Small intestine (tissue), 7 donors: ENCODE measurements around the gene PELI2. TPM values are rescaled to one million over a fixed set of nuclear protein-coding genes. Genes with fewer than 3 reads are reported as not detected.

ENCODE experiments used
- DNase-seq, 2 donors: peaks; one replicate each; pipeline versions ENCODE4 v3.0.0 to v3.0.0-alpha.2; 2013
- FAIRE-seq: peaks from 2 replicates; lab custom pipeline; 2012; peaks lifted over from hg19 to GRCh38; lab: Jason Lieb, UNC
- H3K27ac ChIP-seq, 3 donors: one replicate each; pipeline ENCODE4 v1.5.1; 2013; ENCODE audit warnings: low read length in 2 of 3, mild to moderate bottlenecking in 2 of 3, control low read depth in 1 of 3, inconsistent platforms in 1 of 3, low read depth in 1 of 3, moderate library complexity in 1 of 3
- H3K27me3 ChIP-seq, 3 donors: one replicate each; pipeline ENCODE4 v1.6.1; 2013; ENCODE audit warnings: low read length in 3 of 3, inconsistent platforms in 1 of 3; ENCODE audit not compliant: control insufficient read depth in 3 of 3, insufficient read depth in 3 of 3
- H3K36me3 ChIP-seq, 3 donors: one replicate each; pipeline ENCODE4 v1.6.1; 2013; ENCODE audit warnings: low read length in 3 of 3, inconsistent platforms in 1 of 3, low read depth in 1 of 3, mild to moderate bottlenecking in 1 of 3, moderate library complexity in 1 of 3; ENCODE audit not compliant: control insufficient read depth in 3 of 3, insufficient read depth in 2 of 3
- H3K4me1 ChIP-seq, 3 donors: one replicate each; pipeline ENCODE4 v1.6.1; 2013; ENCODE audit warnings: low read length in 2 of 3, inconsistent platforms in 1 of 3, low read depth in 1 of 3, mild to moderate bottlenecking in 1 of 3, moderate library complexity in 1 of 3; ENCODE audit not compliant: control insufficient read depth in 3 of 3, insufficient read depth in 2 of 3
- H3K4me3 ChIP-seq, 3 donors: one replicate each; pipeline ENCODE4 v1.5.1; 2013; ENCODE audit warnings: low read length in 3 of 3, control low read depth in 1 of 3, inconsistent platforms in 1 of 3, low read depth in 1 of 3, mild to moderate bottlenecking in 1 of 3, moderate library complexity in 1 of 3
- H3K9me3 ChIP-seq, 2 donors: one replicate each; pipeline ENCODE4 v1.6.1; 2013; ENCODE audit warnings: low read depth in 1 of 2, low read length in 1 of 2; ENCODE audit not compliant: control insufficient read depth in 2 of 2, insufficient read depth in 1 of 2
- WGBS, 3 donors: extraction: QIAGEN DNeasy Blood & Tissue Kit; methylation state at CpG; one replicate each; pipeline ENCODE4 v1.1.7; 2013; 5-methylcytosine and 5-hydroxymethylcytosine counted together
- polyA plus RNA-seq, 4 donors: library from polyadenylated mRNA; stranded (reverse) in 3 of 4; unstranded in 1 of 4; fragments of 200-250 nt in 3 of 4; fragments of 120-200 nt in 1 of 4; gene quantifications; one replicate each; pipeline versions ENCODE4 v1.2.1 to v1.2.3, GENCODE V29; 2013
- donor health status: healthy with polysubstance abuse.
- donor health status: control.
- donor health status: control.
- donor health status: Bipolar disorder and iron deficiency.
- donor health status: healthy.

The PELI2 gene
- polyA plus RNA-seq, 4 donors, result 4.4 to 19.5 (median 8.9) TPM

DNA sequence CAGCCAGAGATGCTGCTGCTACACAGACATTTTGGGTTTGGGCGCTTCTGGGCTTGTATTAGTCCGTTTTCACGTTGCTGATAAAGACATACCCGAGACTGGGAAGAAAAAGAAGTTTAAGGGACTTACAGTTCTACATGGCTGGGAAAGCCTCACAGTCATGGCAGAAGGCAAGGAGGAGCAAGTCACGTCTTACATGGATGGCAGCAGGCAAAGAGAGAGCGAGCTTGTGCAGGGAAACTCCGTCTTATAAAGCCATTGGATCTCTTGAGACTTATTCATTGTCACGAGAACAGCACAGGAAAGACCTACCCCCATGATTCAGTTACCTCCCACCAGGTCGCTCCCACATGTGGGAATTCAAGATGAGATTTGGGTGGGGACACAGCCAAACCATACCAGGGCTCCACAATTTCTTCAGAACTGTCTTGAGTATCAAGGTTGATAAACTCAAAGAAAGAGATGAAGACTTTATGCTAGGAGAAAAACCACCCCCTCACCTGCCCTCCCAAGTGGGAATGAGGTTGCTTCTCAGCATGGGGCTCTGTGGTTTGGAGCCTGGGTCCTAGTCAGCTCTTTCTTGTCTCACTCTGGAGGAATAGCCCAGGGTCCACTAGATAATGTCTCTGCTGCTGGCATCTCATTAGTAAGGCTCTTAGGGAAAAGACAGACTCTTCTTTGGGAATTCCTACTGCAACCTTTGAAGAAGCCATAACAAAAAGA is 200.3 kb downstream of the PELI2 start:
- H3K4me3 ChIP-seq, result no peak overlapping the region
- H3K4me1 ChIP-seq, result no peaks in the 10 kb centered on the region
- FAIRE-seq (no peak), DNase-seq (no peak)
- no peaks in the 10 kb centered on the region for H3K27me3 ChIP-seq
- no peak overlapping the region for H3K27ac ChIP-seq
- H3K9me3 ChIP-seq, result no peaks in the 10 kb centered on the region
- 86 to 93% (median 93%) methylated on average over 9 of the region's 9 CpGs for WGBS, 3 donors
- no peaks in the 10 kb centered on the region for H3K36me3 ChIP-seq

DNA sequence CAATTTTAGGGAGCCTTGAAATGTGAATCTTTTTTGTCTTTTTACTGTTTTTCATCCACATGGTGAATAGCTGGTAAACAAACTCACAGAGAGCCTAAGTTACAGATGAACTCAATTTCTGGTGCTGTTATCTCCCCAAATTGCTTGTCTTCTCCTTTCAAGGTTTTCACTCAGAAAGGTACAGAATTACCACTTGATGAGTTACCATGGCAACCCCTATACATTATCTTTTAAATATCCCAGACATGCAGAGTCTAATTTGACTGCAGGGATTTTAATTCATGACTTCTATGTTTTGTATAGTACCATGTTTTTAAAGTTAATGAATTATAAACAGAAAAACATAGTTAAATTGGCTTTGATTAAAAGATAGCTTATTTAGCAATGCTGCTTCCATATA is 203.7 kb downstream of the PELI2 start:
- peaks cover 0 to 3% (median 0%) of the 10 kb centered on the region in 3 donors for H3K36me3 ChIP-seq
- H3K27me3 ChIP-seq, result no peaks in the 10 kb centered on the region
- H3K4me3 ChIP-seq, result no peak overlapping the region
- DNase-seq, result no peak
- H3K4me1 ChIP-seq, result peaks cover 0 to 3% (median 0%) of the 10 kb centered on the region in 3 donors
- no peak for FAIRE-seq
- no peak overlapping the region for H3K27ac ChIP-seq
- peaks cover 0 to 3% of the 10 kb centered on the region in 2 donors for H3K9me3 ChIP-seq

DNA sequence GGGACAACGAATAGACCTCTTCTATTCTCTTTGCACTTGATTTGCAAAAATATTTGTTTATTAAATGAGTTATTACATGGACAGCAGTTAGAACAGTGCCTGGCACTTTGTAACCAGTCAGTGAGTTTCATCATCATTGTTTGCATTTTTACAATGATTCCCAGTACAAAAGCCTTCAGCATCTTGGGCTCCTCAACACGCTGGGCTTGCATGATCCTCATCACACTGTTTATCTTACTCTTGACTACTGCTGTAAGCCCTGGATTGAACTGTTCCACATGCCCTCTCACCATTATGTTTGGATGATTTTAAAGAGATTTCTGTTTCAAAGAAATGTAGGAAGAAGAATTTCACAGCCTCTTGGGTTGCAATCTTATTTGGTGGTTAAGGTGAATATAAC is 204.3 kb downstream of the PELI2 start:
- peaks cover 0 to 4% of the 10 kb centered on the region in 2 donors for H3K9me3 ChIP-seq
- H3K36me3 ChIP-seq, result peaks cover 0 to 3% (median 0%) of the 10 kb centered on the region in 3 donors
- WGBS, 3 donors, result 79 to 92% (median 89%) methylated on average over 2 of the region's 2 CpGs
- H3K27ac ChIP-seq, result no peak overlapping the region
- no peak overlapping the region for H3K4me3 ChIP-seq
- FAIRE-seq, result no peak
- no peak for DNase-seq
- peaks cover 0 to 3% (median 0%) of the 10 kb centered on the region in 3 donors for H3K4me1 ChIP-seq
- no peaks in the 10 kb centered on the region for H3K27me3 ChIP-seq

DNA sequence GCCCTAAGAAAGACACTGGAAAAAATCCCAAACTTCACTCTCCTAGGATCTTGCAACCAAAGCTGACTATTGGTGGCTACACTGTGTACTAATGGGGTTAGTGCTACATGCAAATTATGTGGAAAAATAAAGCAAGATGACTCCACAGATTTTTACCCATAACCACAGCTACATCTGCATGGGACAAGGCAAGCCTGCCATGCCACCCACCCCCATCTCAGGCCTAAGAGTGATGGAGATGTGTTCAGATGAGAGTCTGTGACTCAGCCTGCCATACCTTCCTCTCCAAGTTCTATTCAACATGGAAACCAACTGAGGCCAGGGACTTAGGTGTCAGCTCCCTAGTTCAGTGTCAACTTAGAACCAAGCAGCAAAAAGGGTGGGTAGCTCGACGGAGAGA is 206.2 kb downstream of the PELI2 start:
- Histone ChIP-seq H3K36me3 (peaks cover 0 to 3% (median 0%) of the 10 kb centered on the region in 3 donors), H3K27ac (no peak overlapping the region), H3K4me3 (no peak overlapping the region), H3K4me1 (peaks cover 0 to 3% (median 0%) of the 10 kb centered on the region in 3 donors), H3K27me3 (peaks cover 0 to 2% (median 0%) of the 10 kb centered on the region in 3 donors), H3K9me3 (peaks cover 0 to 4% of the 10 kb centered on the region in 2 donors)
- WGBS, 3 donors, result 77 to 88% (median 84%) methylated on average over 2 of the region's 2 CpGs
- DNase-seq (no peak), FAIRE-seq (no peak)

DNA sequence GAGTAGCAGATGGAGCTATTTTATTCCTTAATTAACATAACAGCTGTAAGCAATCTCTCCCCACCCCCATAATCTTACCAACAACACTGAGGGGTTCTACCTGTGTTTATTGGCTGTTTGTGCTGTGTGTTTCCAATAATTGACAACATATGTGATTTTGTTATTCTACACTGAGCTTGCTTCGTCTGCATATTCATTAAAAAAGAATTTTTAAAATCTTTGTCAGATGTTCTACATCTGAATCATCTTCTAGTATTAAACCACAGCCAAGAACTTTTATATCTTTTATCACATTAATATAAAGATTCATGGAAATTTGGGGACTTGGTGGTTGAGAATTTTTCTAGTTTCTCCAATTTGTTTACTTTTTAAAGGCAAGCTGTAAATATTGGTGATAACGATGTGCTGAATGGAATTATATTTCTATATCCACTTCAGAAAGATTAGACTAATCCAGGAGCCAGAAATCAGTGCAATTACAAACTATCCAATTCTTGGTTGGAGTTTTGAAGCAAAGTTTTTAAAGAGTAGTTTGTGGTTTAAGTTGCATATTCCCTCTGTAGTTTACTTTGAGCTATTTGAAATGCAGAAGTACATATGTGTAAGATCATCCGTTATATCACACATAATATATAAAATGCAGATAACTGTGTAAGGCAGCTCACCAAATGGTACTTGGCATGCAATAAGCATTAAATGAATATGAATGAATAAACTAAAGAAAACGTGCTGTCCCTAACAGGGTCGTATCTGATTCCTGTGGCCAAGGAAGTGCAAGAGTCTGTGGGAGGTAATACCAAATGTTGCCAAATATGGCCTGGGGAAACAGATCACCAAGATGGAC is 206.9 kb downstream of the PELI2 start:
- Histone ChIP-seq H3K27ac (no peak overlapping the region), H3K27me3 (peaks cover 0 to 2% (median 0%) of the 10 kb centered on the region in 3 donors), H3K9me3 (peaks cover 0 to 4% of the 10 kb centered on the region in 2 donors), H3K4me1 (peaks cover 0 to 3% (median 0%) of the 10 kb centered on the region in 3 donors), H3K36me3 (peaks cover 0 to 3% (median 0%) of the 10 kb centered on the region in 3 donors), H3K4me3 (no peak overlapping the region)
- 68 to 85% (median 79%) methylated on average over 5 of the region's 5 CpGs for whole genome bisulfite sequencing, 3 donors
- FAIRE-seq (no peak), DNase-seq (no peak)

DNA sequence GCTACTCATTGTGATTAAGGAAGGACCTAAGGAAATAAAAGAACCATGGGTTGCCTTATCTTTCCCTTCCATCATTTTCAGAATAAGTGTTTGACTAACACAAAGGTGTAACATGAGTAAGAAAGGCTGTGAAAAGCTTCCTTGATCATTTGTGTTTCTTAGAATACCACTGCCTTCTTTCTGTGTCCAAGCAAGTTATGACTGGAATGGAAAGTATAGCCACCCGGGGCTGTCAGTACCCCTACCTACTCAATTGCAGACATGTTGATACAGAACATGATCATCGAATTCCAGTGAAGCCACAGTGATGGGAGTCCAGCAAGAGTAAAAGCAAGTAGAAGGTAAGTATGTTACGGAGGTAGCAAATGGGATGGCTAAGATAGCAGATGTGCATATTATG is 209.8 kb downstream of the PELI2 start:
- DNase-seq, result no peak
- WGBS, 3 donors, result 81 to 85% (median 83%) methylated on average over 3 of the region's 3 CpGs
- no peak for FAIRE-seq

DNA sequence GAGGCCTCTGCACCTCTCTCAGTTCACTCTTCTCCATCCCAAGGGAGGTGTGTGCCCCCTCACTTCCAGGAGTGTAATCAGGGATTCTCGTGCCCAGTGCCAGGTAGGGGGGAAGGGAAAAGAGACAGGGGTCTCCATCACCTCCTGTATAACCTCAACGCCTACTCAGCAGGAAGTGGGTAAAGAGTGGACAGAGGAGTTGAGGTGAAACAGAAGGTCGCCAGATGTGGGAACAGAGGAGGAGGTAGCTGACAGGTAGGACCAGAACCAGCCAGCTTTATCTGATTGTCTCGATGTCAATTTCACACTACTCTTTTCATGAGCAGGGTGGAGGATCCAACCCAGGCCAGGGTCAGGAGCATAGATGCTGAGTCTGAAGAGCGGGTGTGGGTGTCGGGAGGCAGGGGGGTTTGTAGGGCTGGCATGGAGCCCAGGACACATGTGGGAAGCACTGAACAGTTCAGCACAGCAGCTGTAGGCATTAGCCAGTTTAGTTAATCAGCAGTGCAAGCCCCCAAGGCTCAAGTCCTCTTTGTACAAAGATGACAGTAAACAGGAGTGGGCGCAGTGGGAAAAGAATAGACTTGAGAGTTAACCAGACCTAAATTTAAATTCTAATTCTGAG is 213.5 kb downstream of the PELI2 start:
- WGBS, 3 donors, result 77 to 90% (median 79%) methylated on average over 7 of the region's 7 CpGs
- H3K27me3 ChIP-seq, result peaks cover 0 to 2% (median 0%) of the 10 kb centered on the region in 3 donors
- H3K9me3 ChIP-seq, result peaks cover 0 to 2% of the 10 kb centered on the region in 2 donors
- DNase-seq (no peak), FAIRE-seq (no peak)
- H3K4me1 ChIP-seq, result peaks cover 0 to 5% (median 0%) of the 10 kb centered on the region in 3 donors
- peaks cover 0 to under 1% (median 0%) of the 10 kb centered on the region in 3 donors for H3K36me3 ChIP-seq
- H3K27ac ChIP-seq, result no peak overlapping the region
- no peak overlapping the region for H3K4me3 ChIP-seq

More for the DNA sequence above, 209.8 kb downstream of the PELI2 start:
- peaks cover 0 to 3% (median 0%) of the 10 kb centered on the region in 3 donors for H3K4me1 ChIP-seq
- no peak overlapping the region for H3K4me3 ChIP-seq
- no peak overlapping the region for H3K27ac ChIP-seq
- H3K36me3 ChIP-seq, result peaks cover 0 to 3% (median 0%) of the 10 kb centered on the region in 3 donors
- H3K27me3 ChIP-seq, result peaks cover 0 to 2% (median 0%) of the 10 kb centered on the region in 3 donors
- H3K9me3 ChIP-seq, result peaks cover 0 to 4% of the 10 kb centered on the region in 2 donors
